Stimulated activated CD4-positive, alpha-beta T cell treated with anti-CD3 and anti-CD28 coated beads, Interleukin-15, amount 100 ng/mL, for 48 hours (primary cell): ENCODE data around the gene GAS7.
A peak's percentile ranks its signal among the peaks of the same experiment; 100 is the strongest.

Experiments used
- DNase-seq, 2 donors: peaks; one replicate each; pipeline ENCODE4 v3.0.0-alpha.2; 2020; ENCODE audit warnings: low read depth in 2 of 2

GAS7 gene

GRCh38 chr17:10198509-10199249 is at the start of gene GAS7:
GAS7 (minus strand) TSS chr17:10198606.
- DNase-seq = peak in 1 of 2 donors; percentile 4

- no peak for DNase-seq
These were observed 49.4 kb upstream of the GAS7 start for GRCh38 chr17:10247810-10248209.

GRCh38 chr17:10243883-10244844 is 45.8 kb upstream of the GAS7 start:
- DNase-seq = no peak

GRCh38 chr17:10241781-10242180 is 43.4 kb upstream of the GAS7 start:
- no peak for DNase-seq

- DNase-seq = no peak
These were observed 40.3 kb upstream of the GAS7 start for GRCh38 chr17:10238661-10239060.

GRCh38 chr17:10234033-10234432 is 35.6 kb upstream of the GAS7 start:
- DNase-seq = no peak

GRCh38 chr17:10233161-10233560 is 34.8 kb upstream of the GAS7 start:
- DNase-seq = no peak

GRCh38 chr17:10229181-10229580 is 30.8 kb upstream of the GAS7 start:
- DNase-seq = no peak

- peak; percentile 5 to 31 for DNase-seq
These were observed 28.7 kb upstream of the GAS7 start for GRCh38 chr17:10226930-10227695.

- DNase-seq = no peak
These were observed 26.3 kb upstream of the GAS7 start for GRCh38 chr17:10224582-10225195.

- DNase-seq = no peak
These were observed 20.8 kb upstream of the GAS7 start for GRCh38 chr17:10219193-10219592.

GRCh38 chr17:10217916-10218315 is 19.5 kb upstream of the GAS7 start:
- DNase-seq = no peak

- no peak for DNase-seq
These were observed 18.0 kb upstream of the GAS7 start for GRCh38 chr17:10216213-10216938.

GRCh38 chr17:10215286-10215685 is 16.9 kb upstream of the GAS7 start:
- DNase-seq = no peak

GRCh38 chr17:10211666-10212065 is 13.3 kb upstream of the GAS7 start:
- no peak for DNase-seq

- no peak for DNase-seq
These were observed 11.8 kb upstream of the GAS7 start for GRCh38 chr17:10210151-10210574.

- no peak for DNase-seq
These were observed 10.3 kb upstream of the GAS7 start for GRCh38 chr17:10208604-10209193.

- DNase-seq = no peak
These were observed 8.7 kb upstream of the GAS7 start for GRCh38 chr17:10207153-10207552.

- no peak for DNase-seq
These were observed 7.3 kb upstream of the GAS7 start for GRCh38 chr17:10205549-10206185.

GRCh38 chr17:10201680-10202079 is 3.3 kb upstream of the GAS7 start:
- no peak for DNase-seq
